Astrocyte (in vitro differentiated cells and primary cell): ENCODE measurements around the gene CR2.

Experiments used
- EZH2 ChIP-seq: IDR thresholded peaks from 2 replicates; pipeline ENCODE4 v1.6.1; 2012; ENCODE audit warnings: mild to moderate bottlenecking, low read length, inconsistent platforms; ENCODE audit not compliant: insufficient read depth
- TF ChIP-seq, protein P1 (sequence below): IDR thresholded peaks from 2 replicates; pipeline ENCODE4 v1.5.1; 2011; ENCODE audit warnings: low read depth, mild to moderate bottlenecking, inconsistent platforms, low read length, moderate library complexity; ENCODE audit not compliant: insufficient read depth

DNA sequence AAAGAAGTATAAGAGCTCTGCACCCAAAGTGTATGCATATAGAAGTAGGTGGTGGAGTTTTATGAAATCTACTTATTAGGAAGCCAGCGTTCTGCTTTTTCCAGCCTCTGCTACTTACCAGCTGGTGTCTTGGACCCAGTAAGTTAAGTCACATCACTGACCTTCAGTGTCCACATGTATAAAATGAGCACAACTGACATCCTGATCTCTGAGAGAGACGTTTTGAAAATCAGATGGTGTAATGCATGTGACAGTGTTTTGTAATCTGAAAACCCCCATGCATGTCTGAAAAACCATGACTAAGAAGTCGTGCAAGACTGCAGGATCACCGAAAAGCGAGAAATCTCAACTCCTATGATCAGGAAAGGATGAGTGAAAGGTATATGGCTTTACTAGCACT is 43.8 kb downstream of the CR2 start:
- TF ChIP-seq, protein P1, sequence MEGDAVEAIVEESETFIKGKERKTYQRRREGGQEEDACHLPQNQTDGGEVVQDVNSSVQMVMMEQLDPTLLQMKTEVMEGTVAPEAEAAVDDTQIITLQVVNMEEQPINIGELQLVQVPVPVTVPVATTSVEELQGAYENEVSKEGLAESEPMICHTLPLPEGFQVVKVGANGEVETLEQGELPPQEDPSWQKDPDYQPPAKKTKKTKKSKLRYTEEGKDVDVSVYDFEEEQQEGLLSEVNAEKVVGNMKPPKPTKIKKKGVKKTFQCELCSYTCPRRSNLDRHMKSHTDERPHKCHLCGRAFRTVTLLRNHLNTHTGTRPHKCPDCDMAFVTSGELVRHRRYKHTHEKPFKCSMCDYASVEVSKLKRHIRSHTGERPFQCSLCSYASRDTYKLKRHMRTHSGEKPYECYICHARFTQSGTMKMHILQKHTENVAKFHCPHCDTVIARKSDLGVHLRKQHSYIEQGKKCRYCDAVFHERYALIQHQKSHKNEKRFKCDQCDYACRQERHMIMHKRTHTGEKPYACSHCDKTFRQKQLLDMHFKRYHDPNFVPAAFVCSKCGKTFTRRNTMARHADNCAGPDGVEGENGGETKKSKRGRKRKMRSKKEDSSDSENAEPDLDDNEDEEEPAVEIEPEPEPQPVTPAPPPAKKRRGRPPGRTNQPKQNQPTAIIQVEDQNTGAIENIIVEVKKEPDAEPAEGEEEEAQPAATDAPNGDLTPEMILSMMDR: no peak
- TF ChIP-seq EZH2: no peak
